Measurements from ENCODE around the gene ACAA2.
"Not testable (repeated sequence)": the region's sequence is repeated elsewhere in the genome, so short reads cannot be mapped to it uniquely, and the experiment has no call there.

ACAA2 gene

DNA sequence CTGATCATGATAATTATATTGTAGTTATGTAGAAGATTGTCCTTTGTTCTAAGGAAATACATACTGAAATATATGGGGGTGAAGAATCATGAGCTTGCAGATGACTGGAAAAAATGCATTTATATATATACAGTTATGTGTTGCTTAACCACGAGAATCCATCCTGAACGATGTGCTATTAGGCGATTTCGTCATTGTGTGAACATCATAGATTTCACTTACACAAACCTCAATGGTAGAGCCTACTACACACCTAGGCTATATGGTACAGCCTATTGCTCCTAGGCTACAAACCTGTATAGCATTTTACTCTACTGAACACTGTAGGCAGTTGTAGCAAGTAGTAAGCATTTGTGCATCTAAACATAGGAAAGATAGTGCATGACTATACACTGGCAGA is 2.6 kb upstream of the ACAA2 start:
- FAIRE-seq (no peak), DNase-seq (ENCODE audit: extremely low spot score, insufficient read length, low read depth) (no peak)

DNA sequence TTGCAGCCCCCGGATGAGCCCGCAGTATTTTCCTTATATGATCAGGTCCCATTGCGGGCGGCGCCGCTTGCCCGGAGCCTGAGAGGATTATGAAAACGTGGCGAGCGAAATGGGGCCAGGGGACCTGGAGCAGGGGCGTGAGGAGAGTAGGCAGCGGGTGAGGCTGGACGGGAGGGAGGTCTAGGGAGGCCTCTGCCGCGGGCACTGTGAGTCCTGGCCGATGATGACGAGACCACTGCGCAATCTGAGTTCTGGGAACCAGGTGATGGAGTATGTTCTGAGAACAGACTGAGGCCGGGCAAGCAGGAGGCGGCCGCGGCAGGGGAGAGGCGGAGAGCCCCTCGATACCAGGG is 790 bp upstream of the ACAA2 start:
- DNase-seq (ENCODE audit: extremely low spot score, insufficient read length, low read depth) (no peak), FAIRE-seq (peak; percentile 15)

DNA sequence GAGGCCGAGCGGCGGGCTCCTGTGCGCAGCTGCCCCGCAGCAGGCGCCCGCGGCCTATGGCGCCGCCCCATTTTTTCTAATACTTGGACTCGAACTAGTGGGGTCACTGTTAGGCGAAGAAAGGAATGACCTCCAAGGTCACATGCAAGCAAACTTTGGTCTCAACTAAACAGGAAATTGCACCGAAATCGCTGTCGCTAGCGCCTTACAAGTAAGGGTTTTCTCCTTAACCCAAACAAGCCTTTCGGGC is 339 bp downstream of the ACAA2 start:
- no peak for FAIRE-seq
- no peak for DNase-seq (ENCODE audit: extremely low spot score, insufficient read length, low read depth)

DNA sequence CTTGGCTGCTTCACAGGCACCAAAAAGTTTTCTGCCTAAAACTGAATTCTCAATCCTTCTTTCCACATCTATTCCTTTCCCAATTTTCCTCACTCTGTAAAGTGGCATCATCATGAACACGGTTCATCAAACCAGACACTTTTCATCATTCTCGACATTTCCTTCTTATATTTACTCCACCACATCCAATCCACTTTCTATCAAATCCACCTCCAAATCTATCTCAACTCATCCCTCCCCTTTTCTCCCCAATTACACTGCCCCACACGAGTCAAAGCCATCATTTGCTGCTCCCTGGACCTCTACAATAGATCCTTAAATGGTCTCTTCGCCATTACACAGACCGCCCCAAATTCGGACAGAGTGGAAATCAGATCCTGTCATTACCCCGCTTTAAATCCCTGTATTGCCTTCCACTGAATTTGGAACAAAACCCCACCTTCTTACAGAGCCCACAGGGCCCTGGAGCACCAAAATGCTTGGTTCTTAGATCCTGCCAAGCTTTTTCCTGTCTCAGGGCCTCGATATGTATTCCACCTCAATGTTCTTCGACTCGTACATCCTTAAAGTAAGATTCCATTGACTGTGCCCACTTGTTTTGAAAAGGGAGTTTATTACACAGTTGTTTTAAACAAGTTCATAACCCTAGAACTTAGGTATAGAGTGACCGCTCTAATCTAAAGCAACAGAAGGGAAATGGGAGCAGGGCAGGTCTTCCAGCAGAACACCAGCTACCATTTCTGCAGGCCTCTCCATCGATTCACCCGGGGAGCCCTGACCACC is 856 bp downstream of the ACAA2 start:
- DNase-seq (ENCODE audit: extremely low spot score, insufficient read length, low read depth) (no peak), FAIRE-seq (no peak)

GRCh38 chr18:49811151-49811938 is 2.0 kb downstream of the ACAA2 start:
- FAIRE-seq, result no peak
- DNase-seq (ENCODE audit: extremely low spot score, insufficient read length, low read depth), result no peak

DNA sequence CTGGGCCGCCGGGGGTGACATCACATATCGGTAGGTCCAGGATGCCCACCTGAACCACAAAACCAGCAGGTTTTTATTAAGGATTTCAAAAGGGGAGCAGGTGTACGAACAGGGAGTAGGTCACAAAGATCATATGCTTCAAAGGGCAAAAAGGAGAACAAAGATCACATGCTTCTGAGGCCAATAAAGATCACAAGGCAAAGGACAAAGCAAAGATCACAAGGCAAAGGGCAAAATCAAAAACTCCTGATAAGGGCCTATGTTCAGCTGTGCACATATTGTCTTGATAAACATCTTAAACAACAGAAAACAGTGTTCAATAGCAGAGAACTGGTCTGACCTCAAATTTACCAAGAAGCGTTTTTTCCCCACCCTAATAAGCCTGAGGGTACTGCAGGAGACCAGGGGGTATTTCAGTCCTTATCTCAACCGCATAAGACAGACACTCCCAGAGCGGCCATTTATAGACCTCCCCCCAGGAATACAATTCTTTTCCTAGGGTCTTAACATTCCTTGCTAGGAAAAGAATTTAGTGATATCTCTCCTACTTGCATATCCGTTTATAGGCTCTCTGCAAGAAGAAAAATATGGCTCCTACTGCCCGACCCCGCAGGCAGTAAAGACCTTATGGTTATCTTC is 4.7 kb downstream of the ACAA2 start:
- DNase-seq (ENCODE audit: extremely low spot score, insufficient read length, low read depth); FAIRE-seq: not testable (repeated sequence)

DNA sequence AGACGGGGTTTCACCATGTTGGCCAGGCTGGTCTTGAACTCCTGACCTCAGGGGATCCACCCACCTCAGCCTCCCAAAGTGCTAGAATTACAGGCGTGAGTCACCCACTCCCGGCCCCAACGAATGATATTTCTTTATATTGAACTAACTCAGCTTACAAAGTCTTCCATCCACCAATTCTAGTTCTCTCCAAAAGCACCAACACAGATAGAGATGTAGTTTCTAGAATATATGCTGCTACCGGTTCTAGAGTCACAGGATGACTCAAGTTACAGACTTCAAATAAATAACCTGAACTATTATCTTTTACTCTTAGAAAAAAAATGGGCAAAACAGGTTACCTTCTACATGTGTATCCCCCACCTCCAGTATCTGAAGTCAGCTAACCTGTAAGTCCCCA is 9.2 kb downstream of the ACAA2 start:
- FAIRE-seq, result no peak
- no peak for DNase-seq (ENCODE audit: extremely low spot score, insufficient read length, low read depth)

DNA sequence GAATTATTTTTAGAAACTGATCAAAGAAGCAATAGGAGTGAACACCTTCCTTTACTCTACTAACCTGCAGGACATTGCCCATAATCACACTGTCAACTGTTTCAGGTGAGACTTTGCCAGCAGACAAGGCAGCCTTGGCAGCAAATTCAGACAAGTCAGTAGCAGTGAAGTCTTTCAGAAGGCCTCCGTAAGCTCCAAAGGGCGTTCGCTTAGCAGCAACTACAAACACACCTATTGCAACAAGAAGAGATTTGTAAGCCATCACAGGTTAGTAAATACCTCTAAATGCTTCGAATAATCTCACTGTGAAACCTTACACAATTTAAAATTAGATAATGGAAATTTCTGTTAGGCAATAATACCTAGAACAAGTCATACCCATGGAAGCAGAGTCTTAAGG is 10.7 kb downstream of the ACAA2 start:
- FAIRE-seq, result no peak
- no peak for DNase-seq (ENCODE audit: extremely low spot score, insufficient read length, low read depth)

DNA sequence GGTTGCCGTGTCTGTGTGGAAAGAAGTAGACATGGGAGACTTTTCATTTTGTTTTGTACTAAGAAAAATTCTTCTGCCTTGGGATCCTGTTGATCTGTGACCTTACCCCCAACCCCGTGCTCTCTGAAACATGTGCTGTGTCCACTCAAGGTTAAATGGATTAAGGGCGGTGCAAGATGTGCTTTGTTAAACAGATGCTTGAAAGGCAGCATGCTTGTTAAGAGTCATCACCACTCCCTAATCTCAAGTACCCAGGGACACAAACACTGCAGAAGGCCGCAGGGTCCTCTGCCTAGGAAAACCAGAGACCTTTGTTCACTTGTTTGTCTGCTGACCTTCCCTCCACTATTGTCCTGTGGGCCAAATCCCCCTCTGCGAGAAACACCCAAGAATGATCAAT is 12.8 kb downstream of the ACAA2 start:
- not testable (repeated sequence) for FAIRE-seq

DNA sequence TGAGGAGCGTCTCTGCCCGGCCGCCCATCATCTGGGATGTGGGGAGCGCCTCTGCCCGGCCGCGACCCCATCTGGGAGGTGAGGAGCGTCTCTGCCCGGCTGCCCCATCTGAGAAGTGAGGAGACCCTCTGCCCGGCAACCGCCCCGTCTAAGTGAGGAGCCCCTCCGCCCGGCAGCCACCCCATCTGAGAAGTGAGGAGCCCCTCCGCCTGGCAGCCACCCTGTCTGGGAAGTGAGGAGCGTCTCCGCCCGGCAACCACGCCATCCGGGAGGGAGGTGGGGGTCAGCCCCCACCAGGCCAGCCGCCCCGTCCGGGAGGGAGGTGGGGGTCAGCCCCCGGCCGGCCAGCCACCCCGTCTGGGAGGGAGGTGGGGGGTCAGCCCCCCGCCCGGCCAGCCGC is 13.5 kb downstream of the ACAA2 start:
- not testable (repeated sequence) for DNase-seq (ENCODE audit: extremely low spot score, insufficient read length, low read depth); FAIRE-seq

More for the DNA sequence above, 12.8 kb downstream of the ACAA2 start:
- not testable (repeated sequence) for DNase-seq (ENCODE audit: extremely low spot score, insufficient read length, low read depth)

GRCh38 chr18:49798001-49798400 is 15.3 kb downstream of the ACAA2 start:
- no peak for DNase-seq (ENCODE audit: extremely low spot score, insufficient read length, low read depth)
- FAIRE-seq, result no peak

DNA sequence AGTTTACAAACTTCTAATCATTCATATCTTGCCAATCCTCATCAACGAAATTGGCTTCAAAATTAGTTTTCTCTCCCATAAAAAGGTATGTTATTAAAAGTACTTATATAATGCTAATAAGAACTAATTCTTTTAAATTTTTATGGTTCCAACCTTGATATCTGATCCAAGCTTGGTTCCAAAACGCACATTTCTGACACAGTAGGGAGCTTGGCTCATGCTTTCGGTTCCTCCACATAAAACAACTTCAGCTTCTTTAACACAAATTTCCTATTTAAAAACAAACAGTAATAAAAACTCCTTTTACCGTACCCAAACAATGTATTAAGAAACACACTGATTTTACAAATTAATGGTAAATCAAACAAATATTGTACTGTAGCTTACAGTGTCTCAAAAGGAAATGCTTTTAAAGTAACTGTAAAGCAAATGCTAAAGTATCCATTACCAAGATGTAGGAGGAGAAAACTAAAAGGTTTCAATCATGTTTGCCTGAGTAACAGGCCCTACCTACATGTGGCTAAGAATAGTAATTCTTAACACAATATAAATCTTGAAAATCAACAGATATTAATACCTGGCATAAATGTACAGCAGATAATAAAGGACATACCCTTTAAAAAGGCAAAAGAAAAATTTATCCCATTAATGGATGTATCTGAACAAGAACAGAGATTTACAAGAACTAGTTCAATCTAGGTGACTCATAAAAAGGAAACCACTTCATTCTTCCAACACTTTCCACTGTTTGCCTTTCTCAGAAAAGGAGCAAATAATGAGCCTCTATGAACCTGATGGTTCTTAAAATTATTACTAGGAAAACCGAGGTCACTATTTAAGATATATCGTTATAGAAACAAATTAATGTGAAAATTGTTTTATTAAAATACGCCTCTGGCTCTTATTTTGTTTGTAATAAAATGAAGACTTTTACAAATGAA is 17.5 kb downstream of the ACAA2 start:
- no peak for DNase-seq (ENCODE audit: extremely low spot score, insufficient read length, low read depth)
- FAIRE-seq, result no peak

DNA sequence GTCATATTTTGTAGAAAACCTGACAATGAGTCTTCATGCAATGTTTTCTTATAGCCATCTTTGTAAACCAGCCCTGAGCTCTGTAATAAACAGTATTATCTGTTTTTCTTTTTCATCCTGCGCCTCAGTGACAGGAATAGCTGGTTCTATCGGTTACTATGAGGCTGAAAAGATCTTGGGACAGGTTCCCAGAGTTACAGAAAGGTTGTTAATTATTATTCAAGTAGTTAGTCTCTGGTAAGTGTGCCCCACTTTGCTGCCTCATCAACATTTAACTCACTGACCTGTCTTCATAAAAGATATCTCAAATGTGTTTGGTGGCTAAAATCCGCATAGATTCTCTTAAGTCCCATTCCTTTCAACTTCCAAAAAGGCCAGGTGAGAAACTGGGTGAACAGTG is 18.6 kb downstream of the ACAA2 start:
- no peak for DNase-seq (ENCODE audit: extremely low spot score, insufficient read length, low read depth)
- no peak for FAIRE-seq

GRCh38 chr18:49789560-49790134 is 23.7 kb downstream of the ACAA2 start:
- FAIRE-seq; DNase-seq (ENCODE audit: extremely low spot score, insufficient read length, low read depth): not testable (repeated sequence)

GRCh38 chr18:49788327-49788898 is 24.9 kb downstream of the ACAA2 start:
- DNase-seq (ENCODE audit: extremely low spot score, insufficient read length, low read depth), result no peak
- peak; percentile 89 for FAIRE-seq

DNA sequence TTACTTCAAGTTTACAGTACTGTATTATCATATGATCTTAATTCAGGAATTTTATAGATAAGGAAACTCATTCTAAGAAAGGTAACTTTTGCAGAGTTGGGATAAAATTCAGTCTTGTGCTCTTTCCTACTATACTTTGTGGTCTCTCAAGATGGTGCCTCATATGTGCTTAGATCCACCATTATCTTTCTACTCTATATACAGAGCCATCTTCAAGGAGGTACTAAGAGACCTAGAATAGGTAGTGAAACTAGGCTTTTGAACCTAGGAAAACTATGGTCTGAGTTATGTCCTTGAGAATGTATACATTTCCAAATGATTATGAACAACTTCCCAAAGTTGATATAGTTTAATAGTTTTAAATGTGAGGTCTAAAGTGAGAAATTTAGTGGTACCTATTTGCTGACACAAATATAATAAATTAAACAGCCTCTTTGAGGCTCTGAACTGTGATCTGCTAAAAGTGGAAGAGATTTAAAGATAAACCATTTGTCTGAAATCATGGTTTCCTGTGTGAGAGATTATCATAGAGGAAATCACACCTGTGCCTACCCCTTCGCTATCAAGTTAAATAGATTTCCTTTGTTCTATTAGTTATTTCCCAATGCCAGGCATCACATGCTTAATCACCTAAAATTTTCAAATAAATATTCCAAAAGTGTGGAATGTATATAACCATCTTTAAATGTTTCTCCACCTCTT is 27.2 kb downstream of the ACAA2 start:
- DNase-seq (ENCODE audit: extremely low spot score, insufficient read length, low read depth), result no peak
- peak; percentile 21 for FAIRE-seq

- DNase-seq (ENCODE audit: extremely low spot score, insufficient read length, low read depth) (no peak), FAIRE-seq (no peak)
Measured at GRCh38 chr18:49784427-49785185, 28.7 kb downstream of the ACAA2 start.

DNA sequence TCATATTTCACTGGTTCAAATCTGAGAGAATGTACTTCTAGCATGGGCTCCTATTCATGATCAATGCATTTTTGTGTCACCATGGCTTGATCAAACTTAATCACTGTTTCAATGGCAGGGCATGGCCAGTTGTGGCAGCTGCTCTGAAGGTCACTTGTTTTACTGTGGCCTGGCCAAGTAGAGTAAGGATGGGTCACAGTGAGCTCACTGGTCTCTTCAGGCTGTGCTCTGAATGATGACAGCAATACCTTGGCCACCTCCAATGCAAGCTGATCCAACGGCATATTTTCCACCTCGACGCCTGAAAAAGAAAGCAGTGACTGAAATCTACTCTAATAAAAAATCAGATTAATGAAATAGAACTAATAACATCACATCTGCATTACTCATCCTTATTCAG is 29.7 kb downstream of the ACAA2 start:
- FAIRE-seq; DNase-seq (ENCODE audit: extremely low spot score, insufficient read length, low read depth): not testable (repeated sequence)

Data from GM18507 (cell line).